MCF 10A (cell line): ENCODE measurements around the gene KRT14. TPM values are rescaled to one million over a fixed set of nuclear protein-coding genes. Genes with fewer than 3 reads are reported as not detected.

ENCODE experiments used
- BruUV-seq: library from RNA; stranded (reverse); fragments of 400-500 nt; replicated peaks from 2 replicates; lab custom pipeline; 2021; lab: Mats Ljungman, UMichigan
- CTCF ChIA-PET: fragments of 300-600 bp; sonication (Branson Sonifier 250); formaldehyde crosslinking; extraction: SDS; loops from one replicate; lab custom pipeline; 2021; ENCODE audit warnings: antibody characterized with exemption, inconsistent platforms; lab: Yijun Ruan, JAX
- POLR2A ChIA-PET: fragments of 300-600, 350-650 bp; sonication (Branson Sonifier 250); formaldehyde crosslinking; extraction: SDS; loops from one replicate; lab custom pipeline; 2020; ENCODE audit warnings: antibody characterized with exemption, inconsistent platforms; lab: Yijun Ruan, JAX
- DNase-seq: peaks from one replicate; pipeline ENCODE4 v3.0.0-alpha.2; 2018; ENCODE audit not compliant: unreplicated experiment
- H3K27ac Mint-ChIP-seq: one replicate; pipeline ENCODE4 v1.8.0; 2022; ENCODE audit warnings: mild to moderate bottlenecking, low read depth, mixed read lengths; ENCODE audit not compliant: unreplicated experiment
- H3K27me3 Mint-ChIP-seq: one replicate; pipeline ENCODE4 v1.8.0; 2022; ENCODE audit warnings: mixed read lengths; ENCODE audit not compliant: insufficient read depth, unreplicated experiment
- H3K36me3 Mint-ChIP-seq: one replicate; pipeline ENCODE4 v1.8.0; 2022; ENCODE audit warnings: mild to moderate bottlenecking, moderate library complexity, mixed read lengths; ENCODE audit not compliant: insufficient read depth, unreplicated experiment
- H3K4me1 Mint-ChIP-seq: one replicate; pipeline ENCODE4 v1.8.0; 2022; ENCODE audit warnings: mixed read lengths; ENCODE audit not compliant: insufficient read depth, unreplicated experiment
- H3K4me3 Mint-ChIP-seq: one replicate; pipeline ENCODE4 v1.8.0; 2022; ENCODE audit warnings: mild to moderate bottlenecking, moderate library complexity, mixed read lengths; ENCODE audit not compliant: unreplicated experiment
- H3K9me3 Mint-ChIP-seq: one replicate; pipeline ENCODE4 v1.8.0; 2022; ENCODE audit warnings: mixed read lengths; ENCODE audit not compliant: unreplicated experiment
- CTCF ChIP-seq: fragments of 200-600 bp; IDR thresholded peaks from one replicate; pipeline ENCODE4 v1.8.0; 2022; ENCODE audit warnings: antibody characterized with exemption, mild to moderate bottlenecking; ENCODE audit not compliant: unreplicated experiment
- intact Hi-C: fragments of 100-400 bp; cut with micrococcal nuclease; formaldehyde crosslinking; loops from 2 replicates; pipeline ENCODE4 v1.14.1; 2022
- total RNA-seq: library from RNA; stranded (reverse); gene quantifications from 2 replicates; pipeline ENCODE4 v1.2.3, GENCODE V29; 2022

Gene KRT14
- total RNA-seq, 1 experiment from 2014 or later: 1,755 TPM

DNA sequence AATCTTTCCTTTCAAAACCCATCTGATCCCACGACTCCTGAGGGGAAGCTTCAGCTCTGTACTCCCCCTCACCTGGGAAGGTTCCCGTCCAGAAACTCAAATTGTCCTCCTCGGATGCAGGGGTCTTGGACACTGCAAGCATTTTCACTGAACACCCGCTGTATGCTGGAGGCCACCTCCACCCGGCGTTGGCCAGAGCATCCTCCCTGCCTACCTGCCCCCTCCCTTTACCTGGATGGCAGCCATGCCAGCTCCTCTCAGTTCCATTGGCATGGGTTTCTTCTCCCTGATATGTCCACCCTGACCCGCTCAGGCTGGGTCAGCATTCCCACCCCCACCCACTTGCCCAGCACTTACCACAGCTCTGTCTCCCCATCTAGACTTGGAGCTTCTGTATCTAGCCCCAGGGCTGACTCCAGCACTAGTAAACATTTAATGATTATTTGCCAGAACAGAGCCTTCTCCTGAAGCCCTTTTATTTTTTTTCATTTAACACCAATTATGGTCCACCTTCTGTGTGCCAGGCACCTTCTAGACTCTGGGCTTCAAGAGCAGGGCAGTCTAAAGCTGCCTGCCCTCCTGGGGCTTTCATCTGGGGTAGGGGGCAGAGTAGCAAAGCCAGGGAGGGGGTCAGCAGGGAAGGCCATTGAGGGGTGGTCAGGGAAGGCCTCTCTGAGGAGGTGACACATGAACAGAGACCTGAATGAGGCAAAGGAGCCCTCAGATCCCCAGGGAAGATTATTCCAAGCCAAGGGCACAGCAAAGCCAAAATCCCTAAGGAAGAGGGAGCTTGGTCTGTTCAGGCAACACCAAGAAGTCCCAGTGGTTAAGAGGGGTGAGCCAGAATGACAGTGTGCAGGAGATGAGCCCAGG lies 49.7 kb downstream of the KRT14 start:
- TF ChIP-seq CTCF: no peak
- Mint-ChIP-seq H3K9me3 (no peaks in the 10 kb centered on the region), H3K36me3 (peaks cover 12% of the 10 kb centered on the region), H3K4me3 (no peak overlapping the region), H3K27me3 (no peaks in the 10 kb centered on the region), H3K4me1 (peaks cover 42% of the 10 kb centered on the region), H3K27ac (peak overlapping the region; percentile 49)
- ChIA-PET CTCF (interaction anchor here (1.4 to 5.1 kb wide), 3 partner anchors 13 to 126 kb away, joined by 5 to 44 read pairs (median 5); no protein-coding TSS in a partner anchor), POLR2A (interaction anchor here (0.6 to 1.3 kb wide), 4 partner anchors 11 to 575 kb away, joined by 3 to 5 read pairs (median 4); partner anchors contain the start of gene KRT15)
- intact Hi-C loops: no loop called here
- DNase-seq: no peak
- no TSS peak for BruUV-seq

GRCh38 chr17:41535764-41536481 lies 50.8 kb downstream of the KRT14 start:
- Mint-ChIP-seq H3K4me3 (no peak overlapping the region), H3K27me3 (no peaks in the 10 kb centered on the region), H3K9me3 (no peaks in the 10 kb centered on the region), H3K4me1 (peaks cover 40% of the 10 kb centered on the region), H3K36me3 (peaks cover 12% of the 10 kb centered on the region), H3K27ac (no peak overlapping the region)
- ChIA-PET POLR2A (interaction anchor here (1.3 kb wide), 1 partner anchor 17 kb away, joined by 5 read pairs; the partner anchor contains the start of gene KRT15), CTCF (interaction anchor here (1.4 to 2.3 kb wide), 3 partner anchors 13 to 127 kb away, joined by 5 to 10 read pairs (median 5); no protein-coding TSS in a partner anchor)
- no peak for DNase-seq
- intact Hi-C loops: no loop called here
- no peak for TF ChIP-seq CTCF
- BruUV-seq: no TSS peak

- Mint-ChIP-seq H3K4me1 (peaks cover 40% of the 10 kb centered on the region), H3K9me3 (no peaks in the 10 kb centered on the region), H3K27me3 (no peaks in the 10 kb centered on the region), H3K36me3 (peaks cover 12% of the 10 kb centered on the region), H3K27ac (no peak overlapping the region), H3K4me3 (no peak overlapping the region)
- no peak for DNase-seq
- BruUV-seq: no TSS peak
- TF ChIP-seq CTCF: no peak
- ChIA-PET CTCF (interaction anchor here (0.6 to 2.3 kb wide), 6 partner anchors 14 to 627 kb away, joined by 3 to 10 read pairs (median 4); no protein-coding TSS in a partner anchor), POLR2A (interaction anchor here (1.0 kb wide), 1 partner anchor 16 kb away, joined by 5 read pairs; the partner anchor contains the start of gene KRT15)
- intact Hi-C loops: no loop called here
Measured at GRCh38 chr17:41534899-41535546, 51.7 kb downstream of the KRT14 start.
